Muscle of arm (tissue), 12 donors: ENCODE measurements around the gene DOCK3. TPM values are rescaled to one million over a fixed set of nuclear protein-coding genes. Genes with fewer than 3 reads are reported as not detected.
"Not testable (repeated sequence)": the region's sequence is repeated elsewhere in the genome, so short reads cannot be mapped to it uniquely, and the experiment has no call there.

ENCODE experiments used
- DNase-seq: peaks from one replicate; pipeline ENCODE4 v3.0.0-alpha.2; 2013
- polyA plus RNA-seq, 12 donors: library from polyadenylated mRNA; unstranded; fragments of 120-200 nt; gene quantifications; one replicate each; pipeline ENCODE4 v1.2.1, GENCODE V29; 2013; ENCODE audit not compliant: insufficient read length in 12 of 12

DOCK3 gene
- polyA plus RNA-seq, 12 donors, result 0.06 to 3.4 (median 0.23) TPM; not detected in 2

GRCh38 chr3:51102396-51102795 lies 427.7 kb downstream of the DOCK3 start:
- DNase-seq, result no peak

- no peak for DNase-seq
Measured at GRCh38 chr3:51106242-51106876, 431.6 kb downstream of the DOCK3 start.

GRCh38 chr3:51110586-51110985 lies 435.9 kb downstream of the DOCK3 start:
- no peak for DNase-seq

- DNase-seq, result no peak
Measured at GRCh38 chr3:51122944-51123343, 448.2 kb downstream of the DOCK3 start.

GRCh38 chr3:51123531-51123930 lies 448.8 kb downstream of the DOCK3 start:
- DNase-seq, result no peak

- not testable (repeated sequence) for DNase-seq
Measured at GRCh38 chr3:51131607-51132006, 456.9 kb downstream of the DOCK3 start.

GRCh38 chr3:51137715-51138114 lies 463.0 kb downstream of the DOCK3 start:
- DNase-seq, result no peak

GRCh38 chr3:51139616-51140015 lies 464.9 kb downstream of the DOCK3 start:
- no peak for DNase-seq

- DNase-seq, result no peak
Measured at GRCh38 chr3:51141573-51141972, 466.8 kb downstream of the DOCK3 start.

GRCh38 chr3:51145811-51146585 lies 471.3 kb downstream of the DOCK3 start:
- no peak for DNase-seq

GRCh38 chr3:51146781-51147180 lies 472.1 kb downstream of the DOCK3 start:
- no peak for DNase-seq

- DNase-seq, result no peak
Measured at GRCh38 chr3:51156147-51156546, 481.4 kb downstream of the DOCK3 start.

- no peak for DNase-seq
Measured at GRCh38 chr3:51163051-51163450, 488.3 kb downstream of the DOCK3 start.

- DNase-seq, result no peak
Measured at GRCh38 chr3:51173518-51174271, 499.0 kb downstream of the DOCK3 start.

GRCh38 chr3:51176923-51177322 lies 502.2 kb downstream of the DOCK3 start:
- DNase-seq, result no peak

GRCh38 chr3:51186446-51186845 lies 511.7 kb downstream of the DOCK3 start:
- not testable (repeated sequence) for DNase-seq

GRCh38 chr3:51190199-51190598 lies 515.5 kb downstream of the DOCK3 start:
- no peak for DNase-seq

- DNase-seq, result no peak
Measured at GRCh38 chr3:51190827-51191226, 516.1 kb downstream of the DOCK3 start.

- no peak for DNase-seq
Measured at GRCh38 chr3:51191768-51192167, 517.0 kb downstream of the DOCK3 start.

GRCh38 chr3:51198477-51198876 lies 523.8 kb downstream of the DOCK3 start:
- DNase-seq, result no peak

GRCh38 chr3:51199296-51199695 lies 524.6 kb downstream of the DOCK3 start:
- not testable (repeated sequence) for DNase-seq

GRCh38 chr3:51216291-51216690 lies 541.6 kb downstream of the DOCK3 start:
- DNase-seq, result no peak

- no peak for DNase-seq
Measured at GRCh38 chr3:51221959-51222358, 547.2 kb downstream of the DOCK3 start.
